ENCODE results near the gene MOK.

The MOK gene

DNA sequence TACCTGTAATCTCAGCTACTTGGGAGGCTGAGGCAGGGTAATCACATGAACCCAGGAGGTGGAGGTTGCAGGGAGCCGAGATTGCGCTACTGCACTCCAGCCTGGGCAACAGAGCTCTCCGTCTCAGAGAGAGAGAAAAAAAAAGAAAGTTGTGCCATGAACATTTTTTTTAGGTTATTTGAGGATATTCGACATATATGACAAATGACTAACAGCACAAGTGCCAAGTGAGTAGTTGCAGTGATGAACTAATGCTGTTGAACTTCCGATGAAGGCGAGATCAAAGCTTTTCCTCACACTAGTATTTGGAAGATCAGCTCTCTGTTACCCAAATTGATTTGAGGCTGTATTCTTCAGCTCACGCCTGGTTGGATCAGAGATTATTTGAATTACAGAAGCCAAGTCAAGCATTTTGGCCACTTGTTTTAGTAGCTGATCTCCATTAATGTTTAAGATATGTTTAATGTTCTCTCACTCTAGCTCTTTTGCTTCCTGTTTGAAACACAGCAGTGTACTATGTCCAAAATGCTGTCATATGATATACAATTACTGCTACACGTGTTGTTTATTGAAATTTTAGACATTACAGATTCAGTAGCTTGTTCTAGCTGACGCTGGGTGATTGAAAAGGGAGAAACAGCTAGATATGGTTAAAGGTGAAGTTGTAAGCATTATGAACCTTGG, 121.9 kb downstream of the MOK start:
- Mint-ChIP-seq H3K4me1 (ENCODE audit: low read depth) (peaks cover 22% of the 10 kb centered on the region), H3K4me3 (no peak overlapping the region), H3K36me3 (ENCODE audit: low read depth) (peaks cover 1% of the 10 kb centered on the region), H3K27ac (peak overlapping the region; percentile 18), H3K27me3 (ENCODE audit: low read depth) (no peaks in the 10 kb centered on the region), H3K9me3 (no peaks in the 10 kb centered on the region)
- DNase-seq (ENCODE audit: low spot score) = no peak

DNA sequence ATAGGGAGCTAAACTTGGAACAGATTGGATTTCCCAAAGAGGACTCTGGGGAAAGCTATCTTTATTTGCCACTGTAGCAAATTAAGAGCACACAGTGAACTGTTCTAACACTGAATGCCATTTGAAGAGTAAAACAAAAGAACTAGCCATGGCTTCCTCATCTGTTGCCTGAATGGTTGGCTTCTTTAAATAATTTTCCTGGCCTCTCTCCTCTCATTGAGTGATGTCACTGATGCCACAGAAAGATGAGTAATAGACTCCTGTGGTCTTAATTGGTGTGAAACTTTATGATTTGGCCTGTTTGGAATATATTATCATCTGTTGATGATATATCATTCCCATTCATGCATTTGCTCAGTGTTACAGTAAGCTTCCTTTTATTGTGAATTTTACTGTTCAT, 122.8 kb downstream of the MOK start:
- H3K9me3 Mint-ChIP-seq = no peaks in the 10 kb centered on the region
- DNase-seq (ENCODE audit: low spot score) = peak; percentile 10
- H3K27ac Mint-ChIP-seq = no peak overlapping the region
- H3K4me1 Mint-ChIP-seq (ENCODE audit: low read depth) = peaks cover 24% of the 10 kb centered on the region
- no peak overlapping the region for H3K4me3 Mint-ChIP-seq
- H3K36me3 Mint-ChIP-seq (ENCODE audit: low read depth) = peaks cover 1% of the 10 kb centered on the region
- no peaks in the 10 kb centered on the region for H3K27me3 Mint-ChIP-seq (ENCODE audit: low read depth)

DNA sequence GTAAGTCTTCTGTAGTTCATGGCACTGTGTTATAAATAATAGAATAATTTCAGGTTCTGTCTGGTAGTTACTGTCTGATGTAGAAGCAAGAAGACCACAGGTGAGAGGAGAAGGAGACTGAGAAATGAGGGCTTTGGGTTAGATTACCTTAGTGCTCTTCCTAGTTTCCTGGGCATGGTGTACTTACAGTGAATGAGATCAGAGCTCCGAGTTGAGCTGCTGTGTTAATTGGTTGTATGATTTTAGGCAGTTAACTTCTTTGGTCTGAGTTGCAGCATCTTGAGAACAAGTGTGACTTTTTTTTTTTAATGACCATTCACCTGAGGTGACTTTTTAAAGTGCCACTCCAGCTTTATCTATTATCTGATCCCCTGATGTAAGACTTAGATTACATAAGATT, 123.8 kb downstream of the MOK start:
- H3K9me3 Mint-ChIP-seq = no peaks in the 10 kb centered on the region
- DNase-seq (ENCODE audit: low spot score) = no peak
- peaks cover 24% of the 10 kb centered on the region for H3K4me1 Mint-ChIP-seq (ENCODE audit: low read depth)
- no peaks in the 10 kb centered on the region for H3K27me3 Mint-ChIP-seq (ENCODE audit: low read depth)
- H3K36me3 Mint-ChIP-seq (ENCODE audit: low read depth) = peaks cover 1% of the 10 kb centered on the region
- H3K4me3 Mint-ChIP-seq = no peak overlapping the region
- H3K27ac Mint-ChIP-seq = no peak overlapping the region

DNA sequence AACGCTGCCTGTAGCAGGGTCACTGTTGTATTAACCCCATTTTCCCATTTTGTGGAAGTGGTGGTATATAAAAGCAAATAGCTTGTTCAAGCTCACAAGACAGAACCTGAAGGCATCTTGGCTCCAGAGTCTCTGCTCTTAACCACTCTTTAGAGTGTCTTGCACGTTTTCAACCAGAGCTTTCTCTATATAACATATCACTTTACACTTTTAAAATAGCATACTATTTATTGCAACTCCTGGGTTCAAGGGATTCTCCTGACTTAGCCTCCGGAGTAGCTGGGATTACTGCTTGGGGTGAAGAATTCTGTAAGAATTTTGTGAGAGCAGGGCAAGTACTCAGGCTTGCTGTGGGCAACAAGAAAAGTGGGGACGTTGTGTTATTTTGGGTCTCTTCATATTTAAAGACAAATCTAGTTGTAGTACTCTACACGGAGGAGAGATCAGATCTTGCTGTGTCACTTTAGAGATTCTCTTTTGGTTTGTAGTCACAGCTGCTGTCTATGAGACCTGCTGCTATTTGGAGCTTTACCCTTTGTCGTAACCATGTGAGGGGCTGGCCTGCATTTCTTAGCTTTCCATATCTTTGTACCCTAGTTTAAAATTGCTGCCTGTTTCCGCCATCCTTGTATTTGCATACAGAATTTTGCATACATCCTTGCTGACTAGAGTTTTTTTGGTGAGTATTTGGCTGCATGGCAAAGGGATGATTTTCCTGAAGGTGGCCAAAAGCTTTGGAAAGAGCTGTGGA, 124.5 kb downstream of the MOK start:
- H3K4me1 Mint-ChIP-seq (ENCODE audit: low read depth) = peaks cover 24% of the 10 kb centered on the region
- no peaks in the 10 kb centered on the region for H3K9me3 Mint-ChIP-seq
- H3K27ac Mint-ChIP-seq = no peak overlapping the region
- peaks cover 1% of the 10 kb centered on the region for H3K36me3 Mint-ChIP-seq (ENCODE audit: low read depth)
- H3K4me3 Mint-ChIP-seq = no peak overlapping the region
- H3K27me3 Mint-ChIP-seq (ENCODE audit: low read depth) = no peaks in the 10 kb centered on the region
- DNase-seq (ENCODE audit: low spot score) = no peak
